Measurements from ENCODE around the gene FMOD.
"Not testable (repeated sequence)": the region's sequence is repeated elsewhere in the genome, so short reads cannot be mapped to it uniquely, and the experiment has no call there.

FMOD gene

GRCh38 chr1:203302456-203302855, 48.5 kb downstream of the FMOD start:
- no peaks in the 10 kb centered on the region for H3K27me3 ChIP-seq
- peaks cover 0 to 15% (median 9%) of the 10 kb centered on the region in 4 donors for H3K4me1 ChIP-seq
- intact Hi-C loops (cut with DNase I; ENCODE audit: low total_unique reads) = no loop called here
- H3K9me3 ChIP-seq = no peaks in the 10 kb centered on the region
- TF ChIP-seq, protein P1, sequence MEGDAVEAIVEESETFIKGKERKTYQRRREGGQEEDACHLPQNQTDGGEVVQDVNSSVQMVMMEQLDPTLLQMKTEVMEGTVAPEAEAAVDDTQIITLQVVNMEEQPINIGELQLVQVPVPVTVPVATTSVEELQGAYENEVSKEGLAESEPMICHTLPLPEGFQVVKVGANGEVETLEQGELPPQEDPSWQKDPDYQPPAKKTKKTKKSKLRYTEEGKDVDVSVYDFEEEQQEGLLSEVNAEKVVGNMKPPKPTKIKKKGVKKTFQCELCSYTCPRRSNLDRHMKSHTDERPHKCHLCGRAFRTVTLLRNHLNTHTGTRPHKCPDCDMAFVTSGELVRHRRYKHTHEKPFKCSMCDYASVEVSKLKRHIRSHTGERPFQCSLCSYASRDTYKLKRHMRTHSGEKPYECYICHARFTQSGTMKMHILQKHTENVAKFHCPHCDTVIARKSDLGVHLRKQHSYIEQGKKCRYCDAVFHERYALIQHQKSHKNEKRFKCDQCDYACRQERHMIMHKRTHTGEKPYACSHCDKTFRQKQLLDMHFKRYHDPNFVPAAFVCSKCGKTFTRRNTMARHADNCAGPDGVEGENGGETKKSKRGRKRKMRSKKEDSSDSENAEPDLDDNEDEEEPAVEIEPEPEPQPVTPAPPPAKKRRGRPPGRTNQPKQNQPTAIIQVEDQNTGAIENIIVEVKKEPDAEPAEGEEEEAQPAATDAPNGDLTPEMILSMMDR (IDR thresholded peaks at IDR 0.05) = no peak
- peaks cover 6 to 7% (median 7%) of the 10 kb centered on the region in 3 donors for H3K36me3 ChIP-seq
- H3K27ac ChIP-seq = no peak overlapping the region
- DNase-seq = no peak
- H3K4me3 ChIP-seq = no peak overlapping the region

- Histone ChIP-seq H3K4me3 (no peak overlapping the region), H3K9me3 (no peaks in the 10 kb centered on the region), H3K36me3 (no peaks in the 10 kb centered on the region), H3K27me3 (no peaks in the 10 kb centered on the region), H3K4me1 (peaks cover 0 to 13% (median 8%) of the 10 kb centered on the region in 4 donors), H3K27ac (no peak overlapping the region)
- intact Hi-C loops (cut with DNase I; ENCODE audit: low total_unique reads) = no loop called here
- no peak for DNase-seq
- TF ChIP-seq, protein P1 (IDR thresholded peaks at IDR 0.05) = no peak
Measured at GRCh38 chr1:203301331-203301668, 49.6 kb downstream of the FMOD start.

DNA sequence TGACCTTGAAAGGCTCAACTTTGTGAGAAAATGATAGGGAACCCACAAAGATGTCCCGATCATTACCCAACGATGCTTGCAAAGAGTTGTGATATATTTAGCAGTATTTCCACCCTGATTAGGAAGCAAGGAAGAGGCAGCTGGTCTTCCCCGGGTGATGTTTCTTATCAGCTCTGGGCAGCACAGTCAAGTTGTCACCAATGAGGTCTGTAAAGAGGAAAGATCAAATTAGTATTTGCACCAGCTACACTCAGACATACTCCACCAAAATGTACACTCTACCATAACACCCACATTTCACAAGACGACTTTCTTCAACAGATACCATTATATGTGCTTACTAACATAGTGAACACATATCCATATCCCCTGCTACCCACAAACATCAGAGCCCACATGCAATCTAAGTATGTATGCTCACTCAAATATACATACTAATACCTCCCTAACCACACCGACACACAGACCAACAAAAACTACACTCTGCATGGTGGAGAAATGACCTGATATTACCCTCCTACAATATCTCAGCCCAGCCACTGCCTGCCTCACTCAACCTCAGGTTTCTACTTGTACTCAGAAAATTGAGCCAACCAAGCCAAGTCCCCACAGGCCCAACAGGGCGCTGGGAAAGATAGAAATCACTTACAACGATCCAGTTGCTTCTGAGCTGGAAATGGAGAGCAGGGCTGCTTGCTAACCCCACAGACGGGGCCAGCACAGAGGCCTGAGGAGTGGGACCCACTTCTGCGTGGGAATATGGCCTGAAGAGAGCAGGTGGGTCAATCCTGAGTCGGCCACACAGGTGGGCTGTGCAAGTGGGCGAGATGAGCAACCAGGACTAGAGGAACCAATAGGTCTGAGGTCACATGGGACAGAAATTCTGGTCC, 50.2 kb downstream of the FMOD start:
- H3K27me3 ChIP-seq = no peaks in the 10 kb centered on the region
- H3K27ac ChIP-seq = no peak overlapping the region
- H3K4me1 ChIP-seq = peaks cover 0 to 19% (median 11%) of the 10 kb centered on the region in 4 donors
- no peak overlapping the region for H3K4me3 ChIP-seq
- DNase-seq = no peak
- no peaks in the 10 kb centered on the region for H3K9me3 ChIP-seq
- H3K36me3 ChIP-seq = no peaks in the 10 kb centered on the region
- intact Hi-C loops (cut with DNase I; ENCODE audit: low total_unique reads) = no loop called here
- TF ChIP-seq, protein P1 (IDR thresholded peaks at IDR 0.05) = no peak

- H3K27me3 ChIP-seq; H3K36me3 ChIP-seq; H3K27ac ChIP-seq; H3K4me3 ChIP-seq; H3K9me3 ChIP-seq; DNase-seq; intact Hi-C loops (cut with DNase I; ENCODE audit: low total_unique reads): not testable (repeated sequence)
- peaks cover 0 to 17% (median 9%) of the 10 kb centered on the region in 4 donors for H3K4me1 ChIP-seq
Measured at GRCh38 chr1:203299719-203300429, 51.0 kb downstream of the FMOD start.

- DNase-seq = no peak
- H3K9me3 ChIP-seq = no peaks in the 10 kb centered on the region
- H3K27me3 ChIP-seq = no peaks in the 10 kb centered on the region
- intact Hi-C loops (cut with DNase I; ENCODE audit: low total_unique reads) = no loop called here
- H3K4me3 ChIP-seq = no peak overlapping the region
- H3K27ac ChIP-seq = no peak overlapping the region
- TF ChIP-seq, protein P1 (IDR thresholded peaks at IDR 0.05) = no peak
- H3K4me1 ChIP-seq = peaks cover 0 to 11% (median 5%) of the 10 kb centered on the region in 4 donors
- no peaks in the 10 kb centered on the region for H3K36me3 ChIP-seq
Measured at GRCh38 chr1:203299169-203299568, 51.8 kb downstream of the FMOD start.

Measured in tibial artery (tissue), 4 donors.